ENCODE data around the gene LDB2.
"Not testable (repeated sequence)": the region's sequence is repeated elsewhere in the genome, so short reads cannot be mapped to it uniquely, and the experiment has no call there.

LDB2 gene

GRCh38 chr4:16636304-16636703 is 262.1 kb downstream of the LDB2 start:
- H3K4me1 ChIP-seq (ENCODE audit: insufficient read depth, insufficient read length): no peaks in the 10 kb centered on the region
- no peak for TF ChIP-seq ZNF274 (IDR thresholded peaks at IDR 0.05; ENCODE audit: low read depth, low read length)
- TF ChIP-seq YY1 (IDR thresholded peaks at IDR 0.05; ENCODE audit: insufficient read depth, insufficient read length): no peak
- TF ChIP-seq SUZ12 (IDR thresholded peaks at IDR 0.05; ENCODE audit: extremely low read depth, insufficient read depth, insufficient read length): no peak
- H3K36me3 ChIP-seq (ENCODE audit: insufficient read depth, insufficient read length, low read length): no peaks in the 10 kb centered on the region
- no peaks in the 10 kb centered on the region for H3K27me3 ChIP-seq (ENCODE audit: insufficient read depth, insufficient read length)
- H3K9ac ChIP-seq (ENCODE audit: insufficient read length, low read depth): no peak overlapping the region
- DNase-seq (ENCODE audit: low read depth, low spot score): no peak
- H3K9me3 ChIP-seq (ENCODE audit: insufficient read depth, low read length): no peaks in the 10 kb centered on the region
- no peak overlapping the region for H3K4me3 ChIP-seq (ENCODE audit: insufficient read length, low read depth)

DNA sequence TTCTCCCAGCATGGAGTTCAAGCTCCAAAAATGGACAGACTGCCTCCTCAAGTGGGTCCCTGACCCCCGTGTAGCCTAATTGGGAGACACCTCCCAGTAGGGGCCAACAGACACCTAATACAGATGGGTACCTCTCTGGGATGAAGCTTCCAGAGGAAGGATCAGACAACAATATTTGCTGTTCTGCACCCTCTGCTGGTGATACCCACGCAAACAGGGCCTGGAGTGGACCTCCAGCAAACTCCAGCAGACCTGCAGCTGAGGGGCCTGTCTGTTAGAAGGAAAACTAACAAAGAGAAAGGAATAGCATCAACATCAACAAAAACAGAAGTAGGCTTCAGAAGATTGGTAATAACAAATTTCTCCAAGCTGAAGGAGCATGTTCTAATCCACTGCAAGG is 269.2 kb downstream of the LDB2 start:
- not testable (repeated sequence) for H3K36me3 ChIP-seq (ENCODE audit: insufficient read depth, insufficient read length, low read length); DNase-seq (ENCODE audit: low read depth, low spot score); H3K4me3 ChIP-seq (ENCODE audit: insufficient read length, low read depth); H3K4me1 ChIP-seq (ENCODE audit: insufficient read depth, insufficient read length); H3K27me3 ChIP-seq (ENCODE audit: insufficient read depth, insufficient read length); H3K9ac ChIP-seq (ENCODE audit: insufficient read length, low read depth); H3K9me3 ChIP-seq (ENCODE audit: insufficient read depth, low read length)

DNA sequence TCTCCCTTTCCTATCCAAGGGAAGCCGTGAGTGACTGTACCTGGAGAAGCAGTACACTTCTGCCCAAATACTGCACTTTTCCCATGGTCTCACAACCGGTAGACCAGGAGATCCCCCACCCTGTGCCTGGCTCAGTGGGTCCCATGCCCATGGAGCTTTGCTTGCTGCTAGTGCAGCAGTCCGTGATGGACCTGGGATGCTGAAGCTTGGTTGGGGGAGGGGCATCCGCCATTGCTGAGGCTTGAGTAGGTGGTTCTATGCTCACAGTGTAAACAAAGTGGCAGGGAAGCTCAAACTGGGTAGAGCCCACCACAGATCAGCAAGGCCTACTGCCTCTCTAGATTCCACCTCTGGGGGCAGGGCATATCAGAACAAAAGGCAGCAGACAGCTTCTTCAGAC is 269.6 kb downstream of the LDB2 start:
- DNase-seq (ENCODE audit: low read depth, low spot score); H3K9me3 ChIP-seq (ENCODE audit: insufficient read depth, low read length); H3K4me3 ChIP-seq (ENCODE audit: insufficient read length, low read depth); H3K9ac ChIP-seq (ENCODE audit: insufficient read length, low read depth); H3K27me3 ChIP-seq (ENCODE audit: insufficient read depth, insufficient read length); H3K36me3 ChIP-seq (ENCODE audit: insufficient read depth, insufficient read length, low read length); H3K4me1 ChIP-seq (ENCODE audit: insufficient read depth, insufficient read length): not testable (repeated sequence)

- Histone ChIP-seq H3K9ac (ENCODE audit: insufficient read length, low read depth) (no peak overlapping the region), H3K4me1 (ENCODE audit: insufficient read depth, insufficient read length) (no peaks in the 10 kb centered on the region), H3K4me3 (ENCODE audit: insufficient read length, low read depth) (no peak overlapping the region), H3K27me3 (ENCODE audit: insufficient read depth, insufficient read length) (no peaks in the 10 kb centered on the region), H3K36me3 (ENCODE audit: insufficient read depth, insufficient read length, low read length) (no peaks in the 10 kb centered on the region), H3K9me3 (ENCODE audit: insufficient read depth, low read length) (0 out of 2 replicates have a peak, but pooled peaks cover 5% of the 10 kb centered on the region)
- TF ChIP-seq YY1 (IDR thresholded peaks at IDR 0.05; ENCODE audit: insufficient read depth, insufficient read length) (no peak), ZNF274 (IDR thresholded peaks at IDR 0.05; ENCODE audit: low read depth, low read length) (no peak), SUZ12 (IDR thresholded peaks at IDR 0.05; ENCODE audit: extremely low read depth, insufficient read depth, insufficient read length) (no peak)
- no peak for DNase-seq (ENCODE audit: low read depth, low spot score)
Observed at GRCh38 chr4:16627999-16628398, 270.4 kb downstream of the LDB2 start.

DNA sequence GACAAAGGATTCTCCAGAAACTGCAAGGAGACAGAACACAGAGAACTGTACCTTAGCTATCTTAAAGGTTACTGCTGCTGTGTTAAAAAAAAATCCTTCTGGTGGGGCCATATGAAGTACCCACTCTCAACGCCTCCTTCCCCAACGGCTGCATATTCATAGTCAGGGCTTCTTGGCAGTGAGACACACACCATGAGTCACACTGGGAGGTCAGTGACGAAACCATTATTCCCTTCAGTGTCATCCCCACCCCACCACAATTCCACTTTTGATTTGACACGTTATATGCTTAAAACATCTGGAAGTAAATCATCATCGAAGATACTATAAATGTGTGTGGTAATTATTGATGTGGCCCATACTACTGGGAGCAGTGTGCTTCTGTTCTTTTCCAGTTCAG is 271.5 kb downstream of the LDB2 start:
- no peaks in the 10 kb centered on the region for H3K27me3 ChIP-seq (ENCODE audit: insufficient read depth, insufficient read length)
- TF ChIP-seq ZNF274 (IDR thresholded peaks at IDR 0.05; ENCODE audit: low read depth, low read length): no peak
- no peak for TF ChIP-seq SUZ12 (IDR thresholded peaks at IDR 0.05; ENCODE audit: extremely low read depth, insufficient read depth, insufficient read length)
- no peak for TF ChIP-seq YY1 (IDR thresholded peaks at IDR 0.05; ENCODE audit: insufficient read depth, insufficient read length)
- DNase-seq (ENCODE audit: low read depth, low spot score): no peak
- no peaks in the 10 kb centered on the region for H3K36me3 ChIP-seq (ENCODE audit: insufficient read depth, insufficient read length, low read length)
- no peaks in the 10 kb centered on the region for H3K4me1 ChIP-seq (ENCODE audit: insufficient read depth, insufficient read length)
- H3K4me3 ChIP-seq (ENCODE audit: insufficient read length, low read depth): no peak overlapping the region
- H3K9me3 ChIP-seq (ENCODE audit: insufficient read depth, low read length): 0 out of 2 replicates have a peak, but pooled peaks cover 5% of the 10 kb centered on the region
- H3K9ac ChIP-seq (ENCODE audit: insufficient read length, low read depth): no peak overlapping the region

DNA sequence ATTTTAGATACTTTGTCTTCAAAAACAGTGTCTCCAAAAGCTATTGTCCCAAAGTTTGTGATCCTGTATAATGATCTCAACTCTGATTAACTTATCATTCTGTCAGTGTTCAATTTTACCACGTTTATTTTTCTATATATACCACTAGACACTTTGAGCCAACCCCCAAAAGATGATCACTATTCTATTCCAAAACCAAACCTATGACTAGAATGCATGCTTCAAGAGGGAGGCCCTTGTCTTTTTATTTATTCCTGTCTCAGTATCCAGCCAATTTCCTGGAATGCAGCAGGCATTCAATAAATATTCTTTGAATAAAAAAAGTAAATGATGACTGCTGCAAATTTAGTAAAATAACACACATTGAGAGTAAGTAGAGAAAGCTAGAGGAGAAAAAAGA is 275.6 kb downstream of the LDB2 start:
- Histone ChIP-seq H3K9ac (ENCODE audit: insufficient read length, low read depth) (no peak overlapping the region), H3K27me3 (ENCODE audit: insufficient read depth, insufficient read length) (no peaks in the 10 kb centered on the region), H3K4me1 (ENCODE audit: insufficient read depth, insufficient read length) (no peaks in the 10 kb centered on the region), H3K36me3 (ENCODE audit: insufficient read depth, insufficient read length, low read length) (no peaks in the 10 kb centered on the region), H3K4me3 (ENCODE audit: insufficient read length, low read depth) (no peak overlapping the region), H3K9me3 (ENCODE audit: insufficient read depth, low read length) (no peaks in the 10 kb centered on the region)
- DNase-seq (ENCODE audit: low read depth, low spot score): no peak
- TF ChIP-seq ZNF274 (IDR thresholded peaks at IDR 0.05; ENCODE audit: low read depth, low read length): no peak
- TF ChIP-seq SUZ12 (IDR thresholded peaks at IDR 0.05; ENCODE audit: extremely low read depth, insufficient read depth, insufficient read length): no peak
- TF ChIP-seq YY1 (IDR thresholded peaks at IDR 0.05; ENCODE audit: insufficient read depth, insufficient read length): no peak

- no peaks in the 10 kb centered on the region for H3K27me3 ChIP-seq (ENCODE audit: insufficient read depth, insufficient read length)
- no peaks in the 10 kb centered on the region for H3K4me1 ChIP-seq (ENCODE audit: insufficient read depth, insufficient read length)
- TF ChIP-seq YY1 (IDR thresholded peaks at IDR 0.05; ENCODE audit: insufficient read depth, insufficient read length) (no peak), ZNF274 (IDR thresholded peaks at IDR 0.05; ENCODE audit: low read depth, low read length) (no peak), SUZ12 (IDR thresholded peaks at IDR 0.05; ENCODE audit: extremely low read depth, insufficient read depth, insufficient read length) (no peak)
- no peak for DNase-seq (ENCODE audit: low read depth, low spot score)
- no peak overlapping the region for H3K9ac ChIP-seq (ENCODE audit: insufficient read length, low read depth)
- H3K9me3 ChIP-seq (ENCODE audit: insufficient read depth, low read length): no peaks in the 10 kb centered on the region
- H3K4me3 ChIP-seq (ENCODE audit: insufficient read length, low read depth): no peak overlapping the region
- H3K36me3 ChIP-seq (ENCODE audit: insufficient read depth, insufficient read length, low read length): no peaks in the 10 kb centered on the region
Observed at GRCh38 chr4:16617435-16617834, 281.0 kb downstream of the LDB2 start.

DNA sequence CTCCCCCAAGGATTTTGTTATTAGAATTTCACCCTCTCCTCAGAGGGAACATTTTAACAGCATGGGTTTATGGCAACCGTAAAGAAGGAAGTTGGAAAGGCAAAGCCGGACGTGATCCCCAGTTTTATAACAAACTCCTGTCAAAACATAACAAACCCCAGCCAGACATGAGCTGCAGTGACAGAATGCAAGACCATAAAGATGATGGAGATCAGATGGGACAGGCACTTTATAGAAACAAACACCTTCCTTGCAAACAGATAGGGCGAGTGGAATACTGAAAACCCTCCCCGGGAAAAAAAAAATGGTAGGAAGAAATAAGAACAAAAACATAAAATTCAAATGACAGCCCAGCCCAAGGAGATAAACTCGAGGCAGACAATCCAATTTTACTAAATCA is 281.4 kb downstream of the LDB2 start:
- no peaks in the 10 kb centered on the region for H3K9me3 ChIP-seq (ENCODE audit: insufficient read depth, low read length)
- no peaks in the 10 kb centered on the region for H3K36me3 ChIP-seq (ENCODE audit: insufficient read depth, insufficient read length, low read length)
- no peaks in the 10 kb centered on the region for H3K4me1 ChIP-seq (ENCODE audit: insufficient read depth, insufficient read length)
- no peak for DNase-seq (ENCODE audit: low read depth, low spot score)
- no peak overlapping the region for H3K9ac ChIP-seq (ENCODE audit: insufficient read length, low read depth)
- H3K27me3 ChIP-seq (ENCODE audit: insufficient read depth, insufficient read length): no peaks in the 10 kb centered on the region
- no peak overlapping the region for H3K4me3 ChIP-seq (ENCODE audit: insufficient read length, low read depth)
- TF ChIP-seq SUZ12 (IDR thresholded peaks at IDR 0.05; ENCODE audit: extremely low read depth, insufficient read depth, insufficient read length) (no peak), ZNF274 (IDR thresholded peaks at IDR 0.05; ENCODE audit: low read depth, low read length) (no peak), YY1 (IDR thresholded peaks at IDR 0.05; ENCODE audit: insufficient read depth, insufficient read length) (no peak)

All from NT2/D1 (cell line).